ENCODE measurements around the gene OR7C2. TPM values are rescaled to one million over a fixed set of nuclear protein-coding genes. Genes with fewer than 3 reads are reported as not detected.

OR7C2 gene
- not detected for polyA plus RNA-seq (2012; ENCODE audit: insufficient read length, low read depth)

- TF ChIP-seq SIN3A (IDR thresholded peaks at IDR 0.05; ENCODE audit: borderline replicate concordance, insufficient read depth, low read length) = no peak
- TF ChIP-seq POLR2AphosphoS5 (IDR thresholded peaks at IDR 0.05; ENCODE audit: low read depth, low read length) = no peak
- TF ChIP-seq REST (IDR thresholded peaks at IDR 0.05; ENCODE audit: insufficient read depth in 1 of 2, low read depth in 2 of 2, low read length in 2 of 2) = no peak
- TF ChIP-seq FOXP2 (optimal IDR thresholded peaks at IDR 0.05; ENCODE audit: borderline replicate concordance, extremely low read depth, extremely low read length, insufficient read depth) = no peak
- no peak for TF ChIP-seq TAF1 (IDR thresholded peaks at IDR 0.05; ENCODE audit: borderline replicate concordance, insufficient read depth, low read length)
These were observed at the start of gene OR7C2 for GRCh38 chr19:14941189-14941588. OR7C2 (plus strand) TSS chr19:14941489; CDS start chr19:14941489, 0 bp downstream.

GRCh38 chr19:14901675-14902260, 39.5 kb upstream of the OR7C2 start:
- no peak for TF ChIP-seq REST (IDR thresholded peaks at IDR 0.05; ENCODE audit: insufficient read depth in 1 of 2, low read depth in 2 of 2, low read length in 2 of 2)

GRCh38 chr19:14906711-14907110, 34.6 kb upstream of the OR7C2 start:
- TF ChIP-seq POLR2AphosphoS5 (IDR thresholded peaks at IDR 0.05; ENCODE audit: low read depth, low read length) (no peak), SIN3A (IDR thresholded peaks at IDR 0.05; ENCODE audit: borderline replicate concordance, insufficient read depth, low read length) (no peak), FOXP2 (optimal IDR thresholded peaks at IDR 0.05; ENCODE audit: borderline replicate concordance, extremely low read depth, extremely low read length, insufficient read depth) (no peak), REST (IDR thresholded peaks at IDR 0.05; ENCODE audit: insufficient read depth in 1 of 2, low read depth in 2 of 2, low read length in 2 of 2) (no peak), TAF1 (IDR thresholded peaks at IDR 0.05; ENCODE audit: borderline replicate concordance, insufficient read depth, low read length) (no peak)

GRCh38 chr19:14915116-14915515, 26.2 kb upstream of the OR7C2 start:
- TF ChIP-seq TAF1 (IDR thresholded peaks at IDR 0.05; ENCODE audit: borderline replicate concordance, insufficient read depth, low read length) = no peak
- no peak for TF ChIP-seq SIN3A (IDR thresholded peaks at IDR 0.05; ENCODE audit: borderline replicate concordance, insufficient read depth, low read length)

- TF ChIP-seq TAF1 (IDR thresholded peaks at IDR 0.05; ENCODE audit: borderline replicate concordance, insufficient read depth, low read length) (no peak), FOXP2 (optimal IDR thresholded peaks at IDR 0.05; ENCODE audit: borderline replicate concordance, extremely low read depth, extremely low read length, insufficient read depth) (no peak), REST (IDR thresholded peaks at IDR 0.05; ENCODE audit: insufficient read depth in 1 of 2, low read depth in 2 of 2, low read length in 2 of 2) (no peak)
These were observed 24.4 kb upstream of the OR7C2 start for GRCh38 chr19:14916848-14917247.

Data from PFSK-1 (cell line).